Liver (tissue), 9 donors: ENCODE results near the gene TMEM232. TPM values are rescaled to one million over a fixed set of nuclear protein-coding genes. Genes with fewer than 3 reads are reported as not detected.

Experiments used
- DNase-seq: peaks from one replicate; pipeline ENCODE4 v3.0.0-alpha.2; 2017; ENCODE audit warnings: low spot score
- H3K27ac ChIP-seq, 2 donors: one replicate each; pipeline ENCODE4 v1.7.0; 2013; ENCODE audit warnings: inconsistent platforms in 2 of 2, low read length in 2 of 2, control low read depth in 1 of 2, low read depth in 1 of 2, mild to moderate bottlenecking in 1 of 2
- H3K27me3 ChIP-seq, 4 donors: one replicate each; pipeline versions ENCODE4 v1.6.1 to v1.7.0; 2013; ENCODE audit warnings: low read length in 3 of 4, inconsistent platforms in 1 of 4, mild to moderate bottlenecking in 1 of 4, moderate library complexity in 1 of 4; ENCODE audit not compliant: control insufficient read depth in 4 of 4, insufficient read depth in 4 of 4
- H3K36me3 ChIP-seq, 4 donors: one replicate each; pipeline versions ENCODE4 v1.6.1 to v1.7.0; 2013; ENCODE audit warnings: low read length in 3 of 4, mild to moderate bottlenecking in 3 of 4, low read depth in 1 of 4, moderate library complexity in 1 of 4; ENCODE audit not compliant: control insufficient read depth in 4 of 4, insufficient read depth in 3 of 4
- H3K4me1 ChIP-seq, 4 donors: one replicate each; pipeline versions ENCODE4 v1.6.1 to v1.7.0; 2013; ENCODE audit warnings: low read length in 3 of 4, mild to moderate bottlenecking in 3 of 4, moderate library complexity in 1 of 4; ENCODE audit not compliant: control insufficient read depth in 4 of 4, insufficient read depth in 4 of 4
- H3K4me3 ChIP-seq, 3 donors: one replicate each; pipeline versions ENCODE4 v1.6.1 to v1.7.0; 2013; ENCODE audit warnings: low read length in 3 of 3, control low read depth in 1 of 3, low read depth in 1 of 3, mild to moderate bottlenecking in 1 of 3
- H3K9ac ChIP-seq, 2 donors: one replicate each; pipeline ENCODE4 v1.7.0; 2013; ENCODE audit warnings: low read length in 2 of 2, mild to moderate bottlenecking in 2 of 2, moderate library complexity in 2 of 2, control low read depth in 1 of 2, low read depth in 1 of 2
- H3K9me3 ChIP-seq, 4 donors: one replicate each; pipeline versions ENCODE4 v1.6.1 to v1.7.0; 2013; ENCODE audit warnings: low read length in 3 of 4; ENCODE audit not compliant: control insufficient read depth in 4 of 4
- ATF3 ChIP-seq: IDR thresholded peaks from 2 replicates; pipeline ENCODE4 v1.6.1; 2016; ENCODE audit warnings: antibody characterized with exemption
- EGR1 ChIP-seq, 2 donors: IDR thresholded peaks; 2 replicates each; pipeline ENCODE4 v1.6.1; 2016 to 2018; ENCODE audit warnings: antibody characterized with exemption in 2 of 2, low read depth in 2 of 2
- FOXA1 ChIP-seq: IDR thresholded peaks from 2 replicates; pipeline ENCODE4 v1.6.1; 2016; ENCODE audit warnings: antibody characterized with exemption
- FOXA2 ChIP-seq: IDR thresholded peaks from 2 replicates; pipeline ENCODE4 v1.6.1; 2016; ENCODE audit warnings: antibody characterized with exemption
- GABPA ChIP-seq, 2 donors: IDR thresholded peaks in 1 of 2; conservative IDR thresholded peaks in 1 of 2; 2 replicates each; pipeline ENCODE4 v1.6.1; 2016; ENCODE audit warnings: antibody characterized with exemption in 2 of 2, mild to moderate bottlenecking in 1 of 2, moderate library complexity in 1 of 2
- HNF4A ChIP-seq, 2 donors: conservative IDR thresholded peaks; 2 replicates each; pipeline ENCODE4 v1.6.1; 2016; ENCODE audit warnings: antibody characterized with exemption in 2 of 2, mild to moderate bottlenecking in 2 of 2
- HNF4G ChIP-seq: IDR thresholded peaks from 2 replicates; pipeline ENCODE4 v1.6.1; 2016; ENCODE audit warnings: antibody characterized with exemption
- JUND ChIP-seq, 2 donors: IDR thresholded peaks; 2 replicates each; pipeline ENCODE4 v1.6.1; 2016; ENCODE audit warnings: antibody characterized with exemption in 2 of 2
- MAX ChIP-seq: IDR thresholded peaks from 2 replicates; pipeline ENCODE4 v1.6.1; 2016; ENCODE audit warnings: antibody characterized with exemption
- NR2F2 ChIP-seq: IDR thresholded peaks from 2 replicates; pipeline ENCODE4 v1.6.1; 2016; ENCODE audit warnings: antibody characterized with exemption
- REST ChIP-seq: IDR thresholded peaks from 2 replicates; pipeline ENCODE4 v1.6.1; 2016; ENCODE audit warnings: antibody characterized with exemption, mild to moderate bottlenecking
- RXRA ChIP-seq, 2 donors: IDR thresholded peaks; 2 replicates each; pipeline ENCODE4 v1.6.1; 2017 to 2018; ENCODE audit warnings: antibody characterized with exemption in 2 of 2, mild to moderate bottlenecking in 1 of 2
- SP1 ChIP-seq: IDR thresholded peaks from 2 replicates; pipeline ENCODE4 v1.6.1; 2018; ENCODE audit warnings: antibody characterized with exemption, mild to moderate bottlenecking
- TAF1 ChIP-seq: conservative IDR thresholded peaks from 2 replicates; pipeline ENCODE4 v1.6.1; 2016; ENCODE audit warnings: antibody characterized with exemption, mild to moderate bottlenecking
- YY1 ChIP-seq: IDR thresholded peaks from 2 replicates; pipeline ENCODE4 v1.6.1; 2016; ENCODE audit warnings: antibody characterized with exemption, mild to moderate bottlenecking
- WGBS: extraction: QIAGEN DNeasy Blood & Tissue Kit; methylation state at CpG from one replicate; pipeline ENCODE4 v1.1.7; 2013; 5-methylcytosine and 5-hydroxymethylcytosine counted together
- polyA plus RNA-seq, 2 donors: library from polyadenylated mRNA; stranded (reverse) in 1 of 2; unstranded in 1 of 2; fragments of 200-250 nt in 1 of 2; fragments of >200 nt in 1 of 2; fragmentation: Nextera tagmentation in 1 of 2; extraction: Ambion mirVana in 1 of 2; gene quantifications; one replicate each; pipeline versions ENCODE4 v1.2.1 to v1.2.3, GENCODE V29; 2013 to 2015
- total RNA-seq, 2 donors: library from RNA; depleted of rRNA; stranded (reverse); fragments of >200 nt; gene quantifications; one replicate each; pipeline ENCODE4 v1.2.3, GENCODE V29; 2014
- TF ChIP-seq, protein P1 (sequence below): IDR thresholded peaks from 2 replicates; pipeline ENCODE4 v1.6.1; 2016; ENCODE audit warnings: antibody characterized with exemption
- donor health status: healthy.
- donor health status: healthy.
- donor health status: healthy.
- donor health status: healthy.
- donor health status: healthy.

The TMEM232 gene
- total and polyA plus RNA-seq, 4 donors = 0.39 to 2.5 (median 1.0) TPM

GRCh38 chr5:110634475-110634874, 92.0 kb downstream of the TMEM232 start:
- Histone ChIP-seq H3K36me3 (no peaks in the 10 kb centered on the region), H3K27ac (no peak overlapping the region), H3K27me3 (no peaks in the 10 kb centered on the region), H3K4me3 (no peak overlapping the region), H3K9ac (no peak overlapping the region), H3K9me3 (no peaks in the 10 kb centered on the region), H3K4me1 (no peaks in the 10 kb centered on the region)
- no peak for DNase-seq
- no peak for TF ChIP-seq FOXA1
- TF ChIP-seq TAF1 = no peak
- TF ChIP-seq RXRA (IDR thresholded peaks at IDR 0.05) = no peak
- TF ChIP-seq, protein P1, sequence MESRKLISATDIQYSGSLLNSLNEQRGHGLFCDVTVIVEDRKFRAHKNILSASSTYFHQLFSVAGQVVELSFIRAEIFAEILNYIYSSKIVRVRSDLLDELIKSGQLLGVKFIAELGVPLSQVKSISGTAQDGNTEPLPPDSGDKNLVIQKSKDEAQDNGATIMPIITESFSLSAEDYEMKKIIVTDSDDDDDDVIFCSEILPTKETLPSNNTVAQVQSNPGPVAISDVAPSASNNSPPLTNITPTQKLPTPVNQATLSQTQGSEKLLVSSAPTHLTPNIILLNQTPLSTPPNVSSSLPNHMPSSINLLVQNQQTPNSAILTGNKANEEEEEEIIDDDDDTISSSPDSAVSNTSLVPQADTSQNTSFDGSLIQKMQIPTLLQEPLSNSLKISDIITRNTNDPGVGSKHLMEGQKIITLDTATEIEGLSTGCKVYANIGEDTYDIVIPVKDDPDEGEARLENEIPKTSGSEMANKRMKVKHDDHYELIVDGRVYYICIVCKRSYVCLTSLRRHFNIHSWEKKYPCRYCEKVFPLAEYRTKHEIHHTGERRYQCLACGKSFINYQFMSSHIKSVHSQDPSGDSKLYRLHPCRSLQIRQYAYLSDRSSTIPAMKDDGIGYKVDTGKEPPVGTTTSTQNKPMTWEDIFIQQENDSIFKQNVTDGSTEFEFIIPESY = no peak
- no peak for TF ChIP-seq HNF4G
- no peak for TF ChIP-seq JUND (IDR thresholded peaks at IDR 0.05)
- TF ChIP-seq ATF3 = no peak
- no peak for TF ChIP-seq MAX
- TF ChIP-seq FOXA2 = no peak
- TF ChIP-seq NR2F2 = no peak
- no peak for TF ChIP-seq GABPA (IDR thresholded peaks at IDR 0.05 in 1 of 2, conservative IDR thresholded peaks at IDR 0.05 in 1 of 2)

DNA sequence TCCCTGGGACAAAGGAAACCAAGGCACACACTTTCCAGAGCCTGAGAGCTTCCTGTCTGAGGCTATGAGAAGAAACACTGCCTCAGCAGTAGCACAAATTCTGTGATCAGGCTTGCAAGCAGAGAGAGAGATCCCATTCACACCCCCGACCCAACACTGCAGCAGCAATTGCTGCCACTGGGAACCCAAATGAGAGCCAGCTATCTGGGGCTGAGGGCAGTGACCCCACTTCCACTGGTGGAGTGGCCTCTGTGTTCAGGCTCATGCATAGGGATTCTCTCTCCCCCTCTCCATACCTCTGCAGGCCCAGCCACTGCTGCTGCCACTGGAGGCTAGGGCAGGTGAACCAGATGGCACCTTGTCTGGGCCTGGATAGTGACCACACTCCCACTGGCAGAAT, 95.2 kb downstream of the TMEM232 start:
- H3K36me3 ChIP-seq = no peaks in the 10 kb centered on the region
- no peaks in the 10 kb centered on the region for H3K4me1 ChIP-seq
- H3K9ac ChIP-seq = no peak overlapping the region
- H3K27me3 ChIP-seq = no peaks in the 10 kb centered on the region
- no peak for TF ChIP-seq YY1
- no peak for TF ChIP-seq MAX
- no peak for TF ChIP-seq REST
- TF ChIP-seq FOXA2 = no peak
- TF ChIP-seq NR2F2 = no peak
- TF ChIP-seq FOXA1 = no peak
- no peak for TF ChIP-seq HNF4G
- no peak for TF ChIP-seq TAF1
- TF ChIP-seq ATF3 = no peak
- no peak for TF ChIP-seq JUND (IDR thresholded peaks at IDR 0.05)
- no peak for TF ChIP-seq SP1
- TF ChIP-seq GABPA (IDR thresholded peaks at IDR 0.05 in 1 of 2, conservative IDR thresholded peaks at IDR 0.05 in 1 of 2) = no peak
- no peak for TF ChIP-seq EGR1 (IDR thresholded peaks at IDR 0.05; ENCODE audit: low read depth in 2 of 2)
- TF ChIP-seq HNF4A (conservative IDR thresholded peaks at IDR 0.05) = no peak
- H3K9me3 ChIP-seq = no peaks in the 10 kb centered on the region
- WGBS = 94% methylated on average over 1 of the region's 1 CpG
- H3K27ac ChIP-seq = no peak overlapping the region
- no peak for DNase-seq
- no peak overlapping the region for H3K4me3 ChIP-seq
